Smooth muscle cell of trachea (primary cell): ENCODE data around the gene AOC3. TPM values are rescaled to one million over a fixed set of nuclear protein-coding genes. Genes with fewer than 3 reads are reported as not detected.

Experiments used
- total RNA-seq: library from RNA; depleted of rRNA; stranded (reverse); fragments of >200 nt; gene quantifications from 2 replicates; pipeline ENCODE4 v1.2.1, GENCODE V29; 2014

Gene AOC3, protein sequence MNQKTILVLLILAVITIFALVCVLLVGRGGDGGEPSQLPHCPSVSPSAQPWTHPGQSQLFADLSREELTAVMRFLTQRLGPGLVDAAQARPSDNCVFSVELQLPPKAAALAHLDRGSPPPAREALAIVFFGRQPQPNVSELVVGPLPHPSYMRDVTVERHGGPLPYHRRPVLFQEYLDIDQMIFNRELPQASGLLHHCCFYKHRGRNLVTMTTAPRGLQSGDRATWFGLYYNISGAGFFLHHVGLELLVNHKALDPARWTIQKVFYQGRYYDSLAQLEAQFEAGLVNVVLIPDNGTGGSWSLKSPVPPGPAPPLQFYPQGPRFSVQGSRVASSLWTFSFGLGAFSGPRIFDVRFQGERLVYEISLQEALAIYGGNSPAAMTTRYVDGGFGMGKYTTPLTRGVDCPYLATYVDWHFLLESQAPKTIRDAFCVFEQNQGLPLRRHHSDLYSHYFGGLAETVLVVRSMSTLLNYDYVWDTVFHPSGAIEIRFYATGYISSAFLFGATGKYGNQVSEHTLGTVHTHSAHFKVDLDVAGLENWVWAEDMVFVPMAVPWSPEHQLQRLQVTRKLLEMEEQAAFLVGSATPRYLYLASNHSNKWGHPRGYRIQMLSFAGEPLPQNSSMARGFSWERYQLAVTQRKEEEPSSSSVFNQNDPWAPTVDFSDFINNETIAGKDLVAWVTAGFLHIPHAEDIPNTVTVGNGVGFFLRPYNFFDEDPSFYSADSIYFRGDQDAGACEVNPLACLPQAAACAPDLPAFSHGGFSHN
- 1.3 and 1.5 TPM in 2 replicates for total RNA-seq

DNA sequence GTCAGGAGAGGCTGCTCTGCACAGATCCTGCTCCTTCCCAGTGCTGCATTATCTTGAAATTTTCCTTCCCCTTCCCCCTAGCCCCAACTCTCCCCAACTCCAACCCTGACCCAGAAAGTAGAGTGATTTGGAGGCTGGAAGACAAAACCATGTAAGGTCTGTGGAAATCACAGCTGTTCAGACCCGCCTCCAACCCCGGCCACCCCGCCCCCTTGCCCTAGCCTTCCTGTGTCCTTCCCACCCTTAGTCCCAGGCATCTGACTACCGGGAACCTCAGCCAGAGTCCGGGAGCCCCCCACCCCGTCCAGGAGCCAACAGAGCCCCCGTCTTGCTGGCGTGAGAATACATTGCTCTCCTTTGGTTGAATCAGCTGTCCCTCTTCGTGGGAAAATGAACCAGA is at the start of gene AOC3:
Gene AOC3 (plus strand): TSS at position 246 of the 400 bp plus-strand sequence. CDS start 145 bp downstream, at position 391.

GRCh38 chr17:42832934-42833766 is 17.8 kb upstream of the AOC3 start, which contains the start of gene PSME3:
Gene PSME3 (plus strand): TSS chr17:42833397. CDS start chr17:42833632, 235 bp downstream.

DNA sequence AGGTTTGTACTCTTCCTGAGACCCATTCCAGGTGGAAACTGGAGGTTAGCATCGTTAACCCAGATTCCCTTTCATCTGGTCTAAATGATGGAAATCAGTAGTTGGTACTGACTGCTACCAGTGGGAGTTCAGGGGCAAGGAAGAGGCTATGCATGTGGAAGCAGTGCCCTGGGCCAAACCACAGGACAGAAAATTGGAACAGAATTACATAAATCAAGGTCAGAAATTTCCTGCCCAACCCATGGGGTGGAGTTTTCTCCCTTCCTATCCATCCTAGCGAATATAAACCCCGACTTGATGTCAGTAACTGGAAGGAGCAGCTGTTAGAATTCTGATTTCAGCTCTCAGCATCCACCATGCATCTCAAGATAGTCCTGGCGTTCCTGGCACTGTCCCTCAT is 6.7 kb upstream of the AOC3 start, which contains the start of gene AOC2:
Gene AOC2 (plus strand): TSS at position 310 of the 400 bp plus-strand sequence. CDS start 47 bp downstream, at position 357.

DNA sequence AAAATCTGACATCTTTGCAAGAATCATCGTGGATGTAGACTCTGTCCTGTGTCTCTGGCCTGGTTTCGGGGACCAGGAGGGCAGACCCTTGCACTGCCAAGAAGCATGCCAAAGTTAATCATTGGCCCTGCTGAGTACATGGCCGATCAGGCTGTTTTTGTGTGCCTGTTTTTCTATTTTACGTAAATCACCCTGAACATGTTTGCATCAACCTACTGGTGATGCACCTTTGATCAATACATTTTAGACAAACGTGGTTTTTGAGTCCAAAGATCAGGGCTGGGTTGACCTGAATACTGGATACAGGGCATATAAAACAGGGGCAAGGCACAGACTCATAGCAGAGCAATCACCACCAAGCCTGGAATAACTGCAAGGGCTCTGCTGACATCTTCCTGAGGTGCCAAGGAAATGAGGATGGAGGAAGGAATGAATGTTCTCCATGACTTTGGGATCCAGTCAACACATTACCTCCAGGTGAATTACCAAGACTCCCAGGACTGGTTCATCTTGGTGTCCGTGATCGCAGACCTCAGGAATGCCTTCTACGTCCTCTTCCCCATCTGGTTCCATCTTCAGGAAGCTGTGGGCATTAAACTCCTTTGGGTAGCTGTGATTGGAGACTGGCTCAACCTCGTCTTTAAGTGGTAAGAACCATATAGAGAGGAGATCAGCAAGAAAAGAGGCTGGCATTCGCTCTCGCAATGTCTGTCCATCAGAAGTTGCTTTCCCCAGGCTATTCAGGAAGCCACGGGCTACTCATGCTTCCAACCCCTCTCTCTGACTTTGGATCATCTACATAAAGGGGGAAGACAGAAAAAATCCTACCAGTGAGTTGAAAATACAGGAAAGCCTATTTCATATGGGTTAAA is 49.7 kb downstream of the AOC3 start, which contains the start of gene G6PC1:
Gene G6PC1 (plus strand): TSS at position 340 of the 872 bp plus-strand sequence. CDS start 78 bp downstream, at position 418.

Other genes with a start within 250 kb of the AOC3 start
- gene RETREG3, start 241.8 kb upstream of the AOC3 start, total RNA-seq: 50.0 and 76.7 TPM in 2 replicates
- gene TUBG1, start 241.5 kb upstream of the AOC3 start, total RNA-seq: 28.5 and 31.8 TPM in 2 replicates
- gene TUBG2, start 191.9 kb upstream of the AOC3 start, total RNA-seq: 12.2 and 12.7 TPM in 2 replicates
- 22.3 and 28.7 TPM in 2 replicates for gene PLEKHH3, start 174.2 kb upstream of the AOC3 start, total RNA-seq
- 6.3 and 6.4 TPM in 2 replicates for gene CCR10, start 169.4 kb upstream of the AOC3 start, total RNA-seq
- gene CNTNAP1, start 168.7 kb upstream of the AOC3 start, total RNA-seq: 43.6 and 45.0 TPM in 2 replicates
- 25.6 and 28.1 TPM in 2 replicates for gene EZH1, start 106.2 kb upstream of the AOC3 start, total RNA-seq
- not detected in 2 replicates for gene RAMP2, start 90.0 kb upstream of the AOC3 start, total RNA-seq
- 53.6 and 67.3 TPM in 2 replicates for gene VPS25, start 77.8 kb upstream of the AOC3 start, total RNA-seq
- gene WNK4, start 70.6 kb upstream of the AOC3 start, total RNA-seq: 0.29 and 0.33 TPM in 2 replicates
- gene COA3, start 52.5 kb upstream of the AOC3 start, total RNA-seq: 70.1 and 80.4 TPM in 2 replicates
- gene CNTD1, start 52.3 kb upstream of the AOC3 start, total RNA-seq: 0.66 TPM in 1 of 2 replicates, not detected in the other
- 101 and 155 TPM in 2 replicates for gene BECN1, start 26.9 kb upstream of the AOC3 start, total RNA-seq
- gene PSME3, start 17.8 kb upstream of the AOC3 start, total RNA-seq: 76.6 and 82.2 TPM in 2 replicates
- gene AOC2, start 6.6 kb upstream of the AOC3 start, total RNA-seq: 0.29 and 0.99 TPM in 2 replicates
- gene G6PC1, start 49.6 kb downstream of the AOC3 start, total RNA-seq: not detected in 2 replicates
- 25.5 and 28.1 TPM in 2 replicates for gene AARSD1, start 113.3 kb downstream of the AOC3 start, total RNA-seq
- 1.2 TPM in 1 of 2 replicates, not detected in the other for gene PTGES3L, start 128.9 kb downstream of the AOC3 start, total RNA-seq
- 6.8 and 9.6 TPM in 2 replicates for gene RUNDC1, start 129.4 kb downstream of the AOC3 start, total RNA-seq
- 1,021 and 1,034 TPM in 2 replicates for gene RPL27, start 147.2 kb downstream of the AOC3 start, total RNA-seq
- gene IFI35, start 155.6 kb downstream of the AOC3 start, total RNA-seq: 43.1 and 51.9 TPM in 2 replicates
- gene VAT1, start 171.2 kb downstream of the AOC3 start, total RNA-seq: 376 and 655 TPM in 2 replicates
- gene RND2, start 174.0 kb downstream of the AOC3 start, total RNA-seq: 0.29 and 0.66 TPM in 2 replicates